Peyer's patch (tissue), 4 donors: ENCODE measurements around the gene WWP2.

ENCODE experiments used
- CTCF ChIP-seq, 6 experiments: fragments of 450-650 bp in 4 of 6; fragments of 200-600 bp in 2 of 6; sonication (generic) in 1 of 6; IDR thresholded peaks; one replicate each; pipeline ENCODE4 v1.5.1; 2017 to 2019; ENCODE audit warnings: antibody characterized with exemption in 6 of 6, mild to moderate bottlenecking in 3 of 6, moderate library complexity in 1 of 6
- POLR2A ChIP-seq, 2 donors: fragments of 450-650 bp; IDR thresholded peaks; one replicate each; pipeline ENCODE4 v1.5.1; 2017; ENCODE audit warnings: antibody characterized with exemption in 2 of 2, mild to moderate bottlenecking in 2 of 2, moderate library complexity in 2 of 2

GRCh38 chr16:69886726-69887125 lies 124.6 kb downstream of the WWP2 start:
- TF ChIP-seq CTCF (IDR thresholded peaks at IDR 0.05) (no peak), POLR2A (IDR thresholded peaks at IDR 0.05) (no peak)
